Omental fat pad (tissue), 4 donors: Measurements from ENCODE around the gene PDE1C. TPM values are rescaled to one million over a fixed set of nuclear protein-coding genes. Genes with fewer than 3 reads are reported as not detected.

Source experiments
- ATAC-seq: fragments of 150-250 bp; one replicate; pipeline ENCODE4 v1.9.1; 2016; ENCODE audit warnings: mild to moderate bottlenecking, moderate library complexity; ENCODE audit not compliant: low FRiP score
- DNase-seq: peaks from one replicate; pipeline ENCODE4 v3.0.0-alpha.2; 2019; ENCODE audit warnings: low spot score
- CTCF ChIP-seq, 3 donors: fragments of 450-650 bp; IDR thresholded peaks; one replicate each; pipeline ENCODE4 v1.5.1; 2016 to 2017; ENCODE audit warnings: antibody characterized with exemption in 3 of 3, mild to moderate bottlenecking in 3 of 3, moderate library complexity in 2 of 3
- total RNA-seq, 4 donors: library from RNA; depleted of rRNA; stranded (reverse); fragments of >200 nt; gene quantifications; one replicate each; pipeline ENCODE4 v1.1.0, GENCODE V29; 2016

PDE1C gene
- total RNA-seq, 4 donors from 2014 or later: 2.6 to 20.6 (median 4.3) TPM

DNA sequence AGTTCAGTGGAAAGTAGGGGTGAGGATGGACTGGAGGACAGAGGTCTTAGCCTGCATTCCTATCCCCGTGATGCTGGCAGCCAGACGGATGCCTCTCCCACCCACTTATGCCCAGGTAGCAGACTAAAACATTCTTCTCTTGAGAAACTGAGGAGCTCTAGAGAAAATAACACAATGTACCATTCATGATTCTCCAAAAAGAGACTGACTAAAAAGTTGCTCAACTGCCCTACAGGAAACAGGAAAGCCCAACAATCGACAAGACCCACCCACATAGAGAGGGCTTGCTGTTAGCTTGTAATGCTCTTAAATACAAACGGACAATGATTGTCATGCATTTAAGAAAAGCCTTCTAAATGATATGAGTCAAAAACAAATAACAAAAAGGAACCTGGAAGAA is 33.2 kb upstream of the PDE1C start:
- TF ChIP-seq CTCF (IDR thresholded peaks at IDR 0.05): no peak
- ATAC-seq: no peak
- no peak for DNase-seq

DNA sequence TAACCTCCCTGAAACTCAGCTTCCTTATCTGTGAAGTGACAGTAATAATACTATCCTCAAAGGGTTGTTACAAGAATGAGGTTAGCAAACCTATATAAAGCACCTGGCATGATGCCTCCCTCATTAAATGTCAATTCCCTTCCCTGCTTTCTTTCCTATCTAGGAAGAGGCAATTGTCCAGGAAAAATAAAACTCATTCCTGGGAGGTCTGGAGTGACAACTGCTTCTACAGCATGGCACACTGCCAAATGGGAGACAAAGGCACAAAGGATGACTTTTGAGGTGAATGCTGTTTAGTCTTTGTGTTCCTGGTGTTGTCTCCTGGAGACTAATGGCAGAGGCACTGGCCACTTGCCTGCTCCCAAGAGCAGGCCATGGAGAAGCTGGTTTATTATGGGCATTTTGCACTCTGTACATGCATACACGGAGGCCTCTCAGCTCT is 32.2 kb upstream of the PDE1C start:
- ATAC-seq (no peak), DNase-seq (no peak)
- TF ChIP-seq CTCF (IDR thresholded peaks at IDR 0.05): no peak

DNA sequence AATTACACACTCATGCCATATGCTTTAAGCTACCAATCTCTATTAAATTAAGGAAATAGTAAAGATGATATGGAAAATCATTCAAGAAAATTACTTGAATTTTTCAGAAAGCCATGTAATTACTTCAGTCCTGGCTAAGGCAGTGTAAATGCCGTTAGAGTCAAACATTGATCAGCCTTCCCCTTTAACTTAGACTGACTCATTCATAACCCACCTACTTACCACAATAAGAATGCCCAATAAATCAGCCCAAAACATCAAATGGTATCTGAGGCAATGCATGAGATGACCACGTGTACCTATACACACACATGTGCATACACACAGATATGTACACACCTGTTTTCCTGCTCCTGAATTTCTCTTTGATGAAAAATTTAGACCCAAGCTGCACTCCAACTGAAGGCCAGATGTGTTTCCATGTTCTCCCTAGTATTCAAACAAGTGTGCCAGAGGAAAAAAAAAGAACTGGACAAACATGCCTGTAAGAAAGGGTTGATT is 30.2 kb upstream of the PDE1C start:
- no peak for DNase-seq
- no peak for TF ChIP-seq CTCF (IDR thresholded peaks at IDR 0.05)
- ATAC-seq: no peak

GRCh38 chr7:32094516-32094915 is 24.3 kb upstream of the PDE1C start:
- TF ChIP-seq CTCF (IDR thresholded peaks at IDR 0.05): no peak
- DNase-seq: no peak
- ATAC-seq: no peak

- peak; percentile 81 for ATAC-seq
- TF ChIP-seq CTCF (IDR thresholded peaks at IDR 0.05): no peak
- no peak for DNase-seq
These were observed 23.5 kb upstream of the PDE1C start for GRCh38 chr7:32093415-32094408.

DNA sequence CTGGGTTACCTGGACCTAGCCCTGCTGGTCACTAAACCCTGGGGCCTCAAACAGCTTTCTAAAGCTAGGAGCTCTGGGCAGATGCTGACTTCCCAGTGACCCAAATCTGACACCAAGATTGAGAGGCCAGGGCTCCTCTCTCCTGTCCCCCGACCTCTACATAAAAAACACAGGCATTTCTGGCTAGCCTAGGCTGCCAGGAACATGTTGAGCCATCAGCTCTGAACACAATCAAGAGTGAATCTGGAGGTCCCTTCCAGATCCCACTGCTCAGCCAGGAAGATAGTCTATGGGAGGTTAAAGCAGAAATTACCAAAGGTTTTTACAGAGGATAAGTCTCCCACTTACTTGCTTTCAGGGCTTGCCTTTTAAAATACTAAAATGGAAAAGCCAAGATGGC is 22.1 kb upstream of the PDE1C start:
- TF ChIP-seq CTCF (IDR thresholded peaks at IDR 0.05): no peak
- ATAC-seq: no peak
- DNase-seq: no peak
